ENCODE results near the gene SLBP.

DNA sequence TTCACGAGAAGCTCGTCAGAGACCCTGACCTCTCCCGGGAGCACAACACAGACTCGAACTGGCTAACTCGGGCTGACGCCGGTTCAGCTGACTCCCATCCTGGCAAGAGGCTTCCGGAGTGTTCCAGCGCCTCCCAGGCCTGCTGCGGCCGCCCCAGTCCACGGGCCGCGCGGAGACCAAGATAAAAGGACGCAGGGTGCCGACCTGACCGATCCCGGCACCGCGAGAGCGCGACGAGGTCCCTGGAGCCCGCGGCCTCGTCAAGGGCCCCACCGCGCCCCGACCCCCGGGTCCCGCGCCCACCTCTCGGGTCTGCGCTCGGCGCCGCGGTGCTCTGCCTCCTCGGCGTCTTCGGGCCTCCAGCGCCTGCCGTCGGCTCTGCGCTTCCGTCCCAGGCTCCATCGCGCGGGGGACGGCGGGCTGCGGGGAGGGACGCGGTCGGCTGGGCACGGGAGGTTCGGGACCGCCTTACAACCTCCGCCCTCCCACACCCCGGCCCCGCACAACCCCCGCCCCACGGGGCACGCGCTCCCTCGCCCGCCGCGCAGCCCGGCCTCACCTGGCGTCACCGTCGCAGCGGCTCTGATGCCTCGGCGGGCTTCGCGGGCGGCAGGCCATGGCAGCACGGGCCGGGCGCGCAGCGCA lies 426 bp downstream of the SLBP start:
- TF ChIP-seq GATA3 (IDR thresholded peaks at IDR 0.05; ENCODE audit: low read depth, low read length) (no peak), GATA2 (IDR thresholded peaks at IDR 0.05; ENCODE audit: low read depth, low read length) (no peak)

Measured in SH-SY5Y (cell line).